Measurements from ENCODE around the gene SLC39A7.

Gene SLC39A7

DNA sequence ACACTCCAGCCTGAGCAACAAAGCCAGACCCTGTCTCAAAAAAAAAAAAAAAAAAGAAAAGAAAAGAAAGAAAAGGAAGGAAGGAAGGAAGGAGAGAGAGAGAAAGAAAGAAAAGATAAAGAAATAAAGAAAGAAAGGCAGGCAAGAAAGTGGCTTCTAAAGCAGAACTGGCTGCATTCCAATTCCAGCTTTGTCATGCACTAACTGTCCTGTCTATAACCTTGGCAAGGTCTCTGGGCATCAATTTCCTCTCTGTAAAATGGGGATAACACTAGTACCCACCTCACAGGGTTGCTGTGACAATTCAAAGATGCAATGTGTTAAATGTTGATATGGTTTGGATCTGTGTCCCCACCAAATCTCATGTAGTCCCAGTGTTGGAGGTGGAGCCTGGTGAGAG, 35.7 kb downstream of the SLC39A7 start:
- no peak for DNase-seq (ENCODE audit: extremely low read depth, low read depth)
- TF ChIP-seq CTCF (IDR thresholded peaks at IDR 0.05; ENCODE audit: low read depth, low read length): no peak

DNA sequence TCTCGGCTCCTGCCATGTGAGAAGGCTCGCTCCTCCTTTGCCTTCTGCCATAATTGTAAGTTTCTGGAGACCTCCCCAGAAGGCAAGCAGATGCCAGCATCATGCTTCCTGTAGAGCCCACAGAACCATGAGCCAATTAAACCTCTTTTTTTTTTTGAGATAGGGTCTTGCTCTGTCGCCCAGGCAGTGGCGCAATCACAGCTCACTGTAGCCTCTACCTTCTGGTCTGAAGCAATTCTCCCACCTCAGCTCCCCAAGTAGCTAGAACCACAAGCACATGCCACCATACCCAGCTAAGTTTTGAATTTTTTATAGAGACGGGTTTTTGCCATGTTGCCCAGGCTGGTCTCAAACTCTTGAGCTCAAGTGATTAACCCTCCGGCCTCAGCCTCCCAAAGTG, 36.2 kb downstream of the SLC39A7 start:
- TF ChIP-seq CTCF (IDR thresholded peaks at IDR 0.05; ENCODE audit: low read depth, low read length): no peak
- DNase-seq (ENCODE audit: extremely low read depth, low read depth): no peak

- no peak for DNase-seq (ENCODE audit: extremely low read depth, low read depth)
- TF ChIP-seq CTCF (IDR thresholded peaks at IDR 0.05; ENCODE audit: low read depth, low read length): no peak
Measured at GRCh38 chr6:33237741-33238140, 37.1 kb downstream of the SLC39A7 start.

DNA sequence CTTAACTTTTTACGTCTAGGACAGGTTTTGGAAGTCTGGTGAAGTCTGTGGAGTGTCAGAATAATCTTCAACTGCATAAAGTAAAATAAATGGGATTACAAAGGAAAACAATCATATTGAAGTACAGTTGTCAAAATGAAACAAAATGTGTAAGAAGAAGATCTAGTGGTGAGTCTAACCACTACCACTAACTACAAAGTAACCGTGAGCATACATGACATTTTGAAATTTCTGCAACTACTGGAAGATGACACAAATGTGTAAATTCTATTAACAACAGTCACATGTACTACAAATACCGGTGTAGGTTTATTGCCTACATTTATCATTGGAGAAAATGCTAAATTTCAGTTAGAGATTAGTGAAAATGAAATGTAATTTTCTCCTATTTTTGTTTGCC, 41.3 kb downstream of the SLC39A7 start:
- DNase-seq (ENCODE audit: extremely low read depth, low read depth): no peak
- TF ChIP-seq CTCF (IDR thresholded peaks at IDR 0.05; ENCODE audit: low read depth, low read length): no peak

DNA sequence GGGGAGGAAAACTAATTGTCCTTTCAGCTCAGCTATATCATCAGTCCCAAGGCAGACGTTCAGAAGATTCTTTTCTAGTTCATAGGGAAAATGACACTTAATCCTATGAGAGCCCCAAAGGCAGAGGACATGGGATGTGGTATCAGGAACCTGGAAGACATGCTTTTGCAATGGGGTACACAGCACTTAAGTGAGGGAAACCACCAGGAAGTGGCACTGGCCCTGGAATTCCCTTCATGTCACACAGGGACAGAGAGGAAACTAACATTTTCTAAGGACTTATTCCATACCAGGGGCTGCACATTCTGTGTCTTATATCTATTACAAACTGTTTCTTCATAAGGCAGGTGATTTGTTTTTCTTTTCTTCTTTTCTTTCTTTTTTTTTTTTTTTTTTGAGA, 42.8 kb downstream of the SLC39A7 start:
- TF ChIP-seq CTCF (IDR thresholded peaks at IDR 0.05; ENCODE audit: low read depth, low read length): no peak
- no peak for DNase-seq (ENCODE audit: extremely low read depth, low read depth)

DNA sequence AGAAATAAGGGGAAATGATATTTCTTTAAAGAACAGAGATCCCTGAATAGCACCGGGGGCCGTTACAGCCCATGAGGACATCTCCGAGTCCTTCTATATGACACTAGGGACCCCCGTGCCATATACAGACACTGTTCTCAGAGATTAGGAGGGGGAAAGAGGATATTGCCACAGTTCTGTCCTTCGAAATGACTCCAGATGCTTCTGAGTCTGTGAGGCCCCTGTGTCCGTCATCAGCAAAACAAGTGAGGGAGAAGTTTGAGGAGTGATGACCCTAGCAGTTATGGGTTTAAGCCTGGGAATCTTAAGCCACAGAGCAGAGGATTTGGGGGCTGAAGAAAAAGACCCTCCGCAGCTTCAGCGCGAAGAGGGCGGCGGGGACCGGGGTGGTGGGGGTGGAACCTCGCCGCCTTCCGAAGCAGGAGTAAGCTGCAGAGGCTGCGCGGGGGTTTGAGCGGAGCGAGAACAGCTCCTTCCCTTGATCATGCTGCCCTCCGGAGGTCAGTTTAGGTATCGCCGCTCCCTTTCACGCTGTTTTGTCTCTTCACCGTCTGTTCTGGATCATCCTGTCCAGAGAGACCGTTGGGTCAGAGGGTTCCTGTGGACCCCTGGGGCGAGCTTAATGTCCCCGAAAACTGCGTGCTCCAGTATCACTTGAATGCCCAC, 47.4 kb downstream of the SLC39A7 start:
- peak; percentile 59 for DNase-seq (ENCODE audit: extremely low read depth, low read depth)
- TF ChIP-seq CTCF (IDR thresholded peaks at IDR 0.05; ENCODE audit: low read depth, low read length): peak; percentile 88

- DNase-seq (ENCODE audit: extremely low read depth, low read depth): no peak
- TF ChIP-seq CTCF (IDR thresholded peaks at IDR 0.05; ENCODE audit: low read depth, low read length): no peak
Measured at GRCh38 chr6:33248643-33248931, 47.9 kb downstream of the SLC39A7 start.
